Trophoblast cell (in vitro differentiated cells and primary cell): ENCODE results near the gene EXOC3L4.
"Not testable (repeated sequence)": the region's sequence is repeated elsewhere in the genome, so short reads cannot be mapped to it uniquely, and the experiment has no call there.

Experiments used
- DNase-seq, 2 donors: peaks; one replicate each; pipeline ENCODE4 v3.0.0-alpha.2; 2016
- H2AFZ ChIP-seq: 2 replicates; pipeline ENCODE4 v1.6.1; 2013; ENCODE audit warnings: low read length, moderate library complexity, mild to moderate bottlenecking; ENCODE audit not compliant: insufficient read depth, poor library complexity
- H2AK5ac ChIP-seq: 2 replicates; pipeline ENCODE4 v1.6.1; 2013; ENCODE audit warnings: mild to moderate bottlenecking, low read length
- H2BK120ac ChIP-seq: 2 replicates; pipeline ENCODE4 v1.6.1; 2013; ENCODE audit warnings: low read length, mild to moderate bottlenecking, moderate library complexity; ENCODE audit not compliant: insufficient read depth, poor library complexity
- H2BK12ac ChIP-seq: 2 replicates; pipeline ENCODE4 v1.6.1; 2013; ENCODE audit warnings: mild to moderate bottlenecking, low read length, moderate library complexity
- H2BK5ac ChIP-seq: 2 replicates; pipeline ENCODE4 v1.6.1; 2013; ENCODE audit warnings: low read length, low read depth, moderate library complexity, mild to moderate bottlenecking; ENCODE audit not compliant: poor library complexity
- H3K14ac ChIP-seq: 2 replicates; pipeline ENCODE4 v1.6.1; 2013; ENCODE audit warnings: mild to moderate bottlenecking, low read length
- H3K18ac ChIP-seq: 2 replicates; pipeline ENCODE4 v1.6.1; 2013; ENCODE audit warnings: mild to moderate bottlenecking, low read length
- H3K23ac ChIP-seq: 2 replicates; pipeline ENCODE4 v1.6.1; 2013; ENCODE audit warnings: low read length
- H3K27ac ChIP-seq: 2 replicates; pipeline ENCODE4 v1.5.1; 2013; ENCODE audit warnings: low read depth, mild to moderate bottlenecking, inconsistent platforms, low read length, moderate library complexity
- H3K27me3 ChIP-seq: 2 replicates; pipeline ENCODE4 v1.6.1; 2013; ENCODE audit warnings: inconsistent platforms, mild to moderate bottlenecking, low read length, moderate library complexity; ENCODE audit not compliant: insufficient read depth
- H3K36me3 ChIP-seq, 2 experiments: 1 replicate in 1 of 2; 2 replicates in 1 of 2; pipeline ENCODE4 v1.6.1; 2013; ENCODE audit warnings: low read length in 2 of 2, mild to moderate bottlenecking in 2 of 2, moderate library complexity in 1 of 2; ENCODE audit not compliant: insufficient read depth in 2 of 2, control insufficient read depth in 1 of 2
- H3K4ac ChIP-seq: 2 replicates; pipeline ENCODE4 v1.6.1; 2013; ENCODE audit warnings: low read depth, mild to moderate bottlenecking, low read length, moderate library complexity
- H3K4me1 ChIP-seq, 2 experiments: 1 replicate in 1 of 2; 2 replicates in 1 of 2; pipeline ENCODE4 v1.6.1; 2013; ENCODE audit warnings: low read length in 2 of 2, mild to moderate bottlenecking in 2 of 2, moderate library complexity in 1 of 2; ENCODE audit not compliant: insufficient read depth in 2 of 2, control insufficient read depth in 1 of 2
- H3K4me2 ChIP-seq: 2 replicates; pipeline ENCODE4 v1.6.1; 2013; ENCODE audit warnings: inconsistent platforms, mild to moderate bottlenecking, low read length, moderate library complexity
- H3K4me3 ChIP-seq: 2 replicates; pipeline ENCODE4 v1.5.1; 2013; ENCODE audit warnings: mild to moderate bottlenecking, low read depth, low read length, inconsistent platforms
- H3K79me1 ChIP-seq: one replicate; pipeline ENCODE4 v1.6.1; 2013; ENCODE audit warnings: low read length
- H3K79me2 ChIP-seq: 2 replicates; pipeline ENCODE4 v1.6.1; 2013; ENCODE audit warnings: low read length, mild to moderate bottlenecking; ENCODE audit not compliant: control insufficient read depth, insufficient read depth, poor library complexity
- H3K9ac ChIP-seq: 2 replicates; pipeline ENCODE4 v1.6.1; 2013; ENCODE audit warnings: mild to moderate bottlenecking, low read length
- H3K9me3 ChIP-seq: 2 replicates; pipeline ENCODE4 v1.6.1; 2013; ENCODE audit warnings: low read depth, mild to moderate bottlenecking, control low read depth, inconsistent platforms, low read length; ENCODE audit not compliant: insufficient read depth
- H4K12ac ChIP-seq: 2 replicates; pipeline ENCODE4 v1.6.1; 2013; ENCODE audit warnings: low read depth, mild to moderate bottlenecking, low read length, moderate library complexity
- H4K8ac ChIP-seq: 2 replicates; pipeline ENCODE4 v1.6.1; 2013; ENCODE audit warnings: low read depth, mild to moderate bottlenecking, low read length, moderate library complexity
- H4K91ac ChIP-seq: one replicate; pipeline ENCODE4 v1.6.1; 2013; ENCODE audit warnings: low read depth, mild to moderate bottlenecking, low read length, moderate library complexity
- WGBS: extraction: QIAGEN DNeasy Blood & Tissue Kit; methylation state at CpG from one replicate; pipeline ENCODE4 v1.1.7; 2013; ENCODE audit warnings: missing lambda C conversion rate; ENCODE audit not compliant: insufficient read length, insufficient coverage; ENCODE audit errors: extremely low coverage; 5-methylcytosine and 5-hydroxymethylcytosine counted together

Gene EXOC3L4

GRCh38 chr14:103117499-103117898 lies 23.0 kb downstream of the EXOC3L4 start:
- whole genome bisulfite sequencing, result no CpG with 5 or more reads among the region's 7 CpGs
- H3K79me2 ChIP-seq, H2BK120ac ChIP-seq, H2AK5ac ChIP-seq, H4K12ac ChIP-seq, H3K9me3 ChIP-seq, H3K14ac ChIP-seq, H3K18ac ChIP-seq, H3K36me3 ChIP-seq, H2BK5ac ChIP-seq, H3K4me2 ChIP-seq, H3K27ac ChIP-seq, H3K9ac ChIP-seq, H3K4me3 ChIP-seq, H4K8ac ChIP-seq, H2AFZ ChIP-seq, H2BK12ac ChIP-seq, H3K23ac ChIP-seq, H3K4ac ChIP-seq, H3K27me3 ChIP-seq, H4K91ac ChIP-seq, H3K4me1 ChIP-seq, H3K79me1 ChIP-seq, DNase-seq: not testable (repeated sequence)

DNA sequence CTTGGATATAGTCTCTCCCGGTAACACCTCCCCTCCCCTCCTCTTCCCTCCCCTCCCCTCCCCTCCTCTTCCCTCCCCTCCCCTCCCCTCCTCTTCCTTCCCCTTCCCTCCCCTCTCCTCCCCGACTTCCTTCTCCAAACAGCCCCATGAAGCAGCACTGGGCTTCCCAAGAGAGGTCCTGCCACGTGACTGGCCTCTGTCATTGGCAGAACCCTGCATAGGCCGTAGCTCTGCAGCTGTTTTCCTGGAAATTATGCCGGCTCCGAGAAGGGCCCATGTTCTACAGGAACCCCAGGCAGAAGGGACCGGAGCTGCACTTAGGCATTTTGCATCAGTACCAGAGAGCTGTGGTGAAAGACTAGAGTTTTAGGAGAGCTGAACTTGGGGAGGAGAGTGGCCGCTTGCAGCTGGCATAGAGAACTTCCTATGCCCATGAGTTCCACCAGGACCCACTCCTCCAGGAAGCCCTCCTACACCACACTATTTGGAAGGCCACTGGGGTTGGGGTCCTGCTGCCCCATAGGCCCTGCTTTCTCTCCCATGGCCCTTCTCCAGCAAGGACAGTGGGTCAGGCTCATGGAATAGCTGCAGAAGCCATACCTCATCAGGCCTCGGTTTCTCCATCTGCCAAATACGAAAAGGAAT lies 23.6 kb downstream of the EXOC3L4 start:
- H2AFZ ChIP-seq, result no peak overlapping the region
- peaks cover 7 to 10% of the 10 kb centered on the region in 2 experiments for H3K4me1 ChIP-seq
- no peak overlapping the region for H3K4me2 ChIP-seq
- no peak overlapping the region for H4K8ac ChIP-seq
- H3K9me3 ChIP-seq, result no peaks in the 10 kb centered on the region
- H3K4me3 ChIP-seq, result no peak overlapping the region
- no peaks in the 10 kb centered on the region for H3K36me3 ChIP-seq
- no CpG with 5 or more reads among the region's 10 CpGs for WGBS
- no peaks in the 10 kb centered on the region for H3K79me2 ChIP-seq
- H3K18ac ChIP-seq, result no peak overlapping the region
- DNase-seq, result no peak
- peaks cover 3% of the 10 kb centered on the region for H3K27me3 ChIP-seq
- H3K79me1 ChIP-seq, result peaks cover 2% of the 10 kb centered on the region
- no peak overlapping the region for H2BK12ac ChIP-seq
- no peak overlapping the region for H3K14ac ChIP-seq
- H3K9ac ChIP-seq, result no peak overlapping the region
- no peak overlapping the region for H4K12ac ChIP-seq
- H3K23ac ChIP-seq, result no peak overlapping the region
- H3K4ac ChIP-seq, result no peak overlapping the region
- no peak overlapping the region for H2AK5ac ChIP-seq
- H2BK120ac ChIP-seq, result no peak overlapping the region
- H4K91ac ChIP-seq, result no peak overlapping the region
- H3K27ac ChIP-seq, result no peak overlapping the region
- no peak overlapping the region for H2BK5ac ChIP-seq

GRCh38 chr14:103118663-103119404 lies 24.3 kb downstream of the EXOC3L4 start:
- Histone ChIP-seq H3K18ac (no peak overlapping the region), H3K27ac (no peak overlapping the region), H2BK12ac (no peak overlapping the region), H4K12ac (no peak overlapping the region), H2BK5ac (no peak overlapping the region), H3K23ac (no peak overlapping the region), H3K9me3 (no peaks in the 10 kb centered on the region), H2BK120ac (no peak overlapping the region), H3K4ac (no peak overlapping the region), H2AFZ (no peak overlapping the region), H3K4me2 (no peak overlapping the region), H4K91ac (no peak overlapping the region), H3K79me2 (no peaks in the 10 kb centered on the region), H3K27me3 (peaks cover 8% of the 10 kb centered on the region), H3K9ac (no peak overlapping the region), H2AK5ac (no peak overlapping the region), H3K4me1 (peaks cover 11 to 16% of the 10 kb centered on the region in 2 experiments), H3K14ac (no peak overlapping the region), H3K79me1 (peaks cover 5% of the 10 kb centered on the region), H3K4me3 (no peak overlapping the region), H4K8ac (no peak overlapping the region), H3K36me3 (no peaks in the 10 kb centered on the region)
- WGBS, result no CpG with 5 or more reads among the region's 9 CpGs
- peak in 1 of 2 donors; percentile 37 for DNase-seq

GRCh38 chr14:103119527-103119926 lies 25.0 kb downstream of the EXOC3L4 start:
- not testable (repeated sequence) for DNase-seq, H4K8ac ChIP-seq, H2AK5ac ChIP-seq, H3K9me3 ChIP-seq, H2BK12ac ChIP-seq, H3K18ac ChIP-seq, H2BK5ac ChIP-seq, H3K23ac ChIP-seq, H3K4me2 ChIP-seq, H3K79me2 ChIP-seq, H3K9ac ChIP-seq, H3K14ac ChIP-seq, H3K79me1 ChIP-seq, H3K27ac ChIP-seq, H2AFZ ChIP-seq, H3K4ac ChIP-seq, H4K91ac ChIP-seq, H4K12ac ChIP-seq, H3K36me3 ChIP-seq, H3K4me3 ChIP-seq, H2BK120ac ChIP-seq
- WGBS, result no CpG with 5 or more reads among the region's 8 CpGs
- H3K27me3 ChIP-seq, result peaks cover 12% of the 10 kb centered on the region
- peaks cover 12 to 19% of the 10 kb centered on the region in 2 experiments for H3K4me1 ChIP-seq
